HEK293T (cell line): Measurements from ENCODE around the gene ERC2.

Source experiments
- CTCF ChIA-PET: fragments of 350-600 bp; formaldehyde crosslinking; extraction: SDS; loops from one replicate; lab custom pipeline; 2021; ENCODE audit warnings: antibody characterized with exemption, inconsistent platforms; lab: Yijun Ruan, JAX
- POLR2A ChIA-PET: fragments of 350-600 bp; formaldehyde crosslinking; extraction: SDS; loops from one replicate; lab custom pipeline; 2020; ENCODE audit warnings: antibody characterized with exemption, inconsistent platforms; lab: Yijun Ruan, JAX
- DNase-seq: peaks from one replicate; pipeline ENCODE4 v3.0.0; 2012; ENCODE audit warnings: mixed read lengths; ENCODE audit errors: extremely low spot score
- ARNT ChIP-seq: fragments of 450-650 bp; IDR thresholded peaks from 2 replicates; pipeline ENCODE4 v1.6.1; 2017; ENCODE audit warnings: mild to moderate bottlenecking
- BHLHE40 ChIP-seq: fragments of 450-650 bp; IDR thresholded peaks from 2 replicates; pipeline ENCODE4 v1.6.1; 2016; ENCODE audit warnings: mild to moderate bottlenecking, moderate library complexity, borderline replicate concordance
- CTBP1 ChIP-seq: fragments of 450-650 bp; IDR thresholded peaks from 2 replicates; pipeline ENCODE4 v1.6.1; 2016; ENCODE audit warnings: borderline replicate concordance
- ELF4 ChIP-seq: fragments of 450-650 bp; IDR thresholded peaks from 2 replicates; pipeline ENCODE4 v1.6.1; 2017; ENCODE audit warnings: antibody characterized with exemption
- FOXA1 ChIP-seq: fragments of 450-650 bp; IDR thresholded peaks from 2 replicates; pipeline ENCODE4 v1.6.1; 2016; ENCODE audit warnings: mild to moderate bottlenecking
- FOXK2 ChIP-seq: fragments of 450-650 bp; IDR thresholded peaks from 2 replicates; pipeline ENCODE4 v1.6.1; 2016; ENCODE audit warnings: mild to moderate bottlenecking
- FOXM1 ChIP-seq: fragments of 450-650 bp; IDR thresholded peaks from 2 replicates; pipeline ENCODE4 v1.6.1; 2017; ENCODE audit warnings: mild to moderate bottlenecking, borderline replicate concordance
- HDGF ChIP-seq: fragments of 450-650 bp; IDR thresholded peaks from 2 replicates; pipeline ENCODE4 v1.6.1; 2017; ENCODE audit warnings: antibody characterized with exemption, borderline replicate concordance
- L3MBTL2 ChIP-seq: fragments of 450-650 bp; conservative IDR thresholded peaks from 2 replicates; pipeline ENCODE4 v1.6.1; 2016; ENCODE audit warnings: mild to moderate bottlenecking
- LEF1 ChIP-seq: fragments of 450-650 bp; IDR thresholded peaks from 2 replicates; pipeline ENCODE4 v1.6.1; 2017; ENCODE audit warnings: mild to moderate bottlenecking, borderline replicate concordance
- NFRKB ChIP-seq: fragments of 450-650 bp; IDR thresholded peaks from 2 replicates; pipeline ENCODE4 v1.6.1; 2016; ENCODE audit warnings: mild to moderate bottlenecking, moderate library complexity
- PKNOX1 ChIP-seq: fragments of 450-650 bp; IDR thresholded peaks from 2 replicates; pipeline ENCODE4 v1.6.1; 2016
- SP1 ChIP-seq: fragments of 450-650 bp; IDR thresholded peaks from 2 replicates; pipeline ENCODE4 v1.6.1; 2017
- SUZ12 ChIP-seq: fragments of 450-650 bp; IDR thresholded peaks from 2 replicates; pipeline ENCODE4 v1.6.1; 2016; ENCODE audit warnings: mild to moderate bottlenecking
- TARDBP ChIP-seq: fragments of 450-650 bp; IDR thresholded peaks from 2 replicates; pipeline ENCODE4 v1.6.1; 2016
- ZNF384 ChIP-seq: fragments of 450-650 bp; IDR thresholded peaks from 2 replicates; pipeline ENCODE4 v1.6.1; 2016

ERC2 gene

GRCh38 chr3:55826731-55827496 is 641.4 kb downstream of the ERC2 start:
- ChIA-PET CTCF (no interaction called here), POLR2A (no interaction called here)
- DNase-seq: no peak
- TF ChIP-seq ZNF384: no peak
- TF ChIP-seq SUZ12: no peak
- no peak for TF ChIP-seq NFRKB
- TF ChIP-seq TARDBP: no peak
- no peak for TF ChIP-seq LEF1
- no peak for TF ChIP-seq SP1
- TF ChIP-seq CTBP1: no peak
- TF ChIP-seq FOXM1: no peak
- no peak for TF ChIP-seq ELF4
- TF ChIP-seq L3MBTL2: no peak

GRCh38 chr3:55826097-55826496 is 642.2 kb downstream of the ERC2 start:
- ChIA-PET POLR2A (no interaction called here), CTCF (no interaction called here)
- no peak for TF ChIP-seq L3MBTL2
- no peak for TF ChIP-seq SUZ12
- TF ChIP-seq LEF1: no peak
- no peak for TF ChIP-seq TARDBP
- no peak for TF ChIP-seq FOXK2
- TF ChIP-seq SP1: no peak
- no peak for TF ChIP-seq ELF4
- TF ChIP-seq ARNT: no peak
- TF ChIP-seq HDGF: no peak
- TF ChIP-seq PKNOX1: no peak
- no peak for TF ChIP-seq ZNF384
- no peak for TF ChIP-seq FOXM1
- no peak for TF ChIP-seq NFRKB
- TF ChIP-seq CTBP1: no peak
- no peak for TF ChIP-seq BHLHE40
- TF ChIP-seq FOXA1: no peak
- DNase-seq: no peak

- TF ChIP-seq NFRKB: no peak
- TF ChIP-seq BHLHE40: no peak
- TF ChIP-seq L3MBTL2: no peak
- no peak for TF ChIP-seq SUZ12
- TF ChIP-seq ELF4: no peak
- TF ChIP-seq CTBP1: no peak
- TF ChIP-seq PKNOX1: no peak
- no peak for TF ChIP-seq HDGF
- no peak for TF ChIP-seq FOXK2
- TF ChIP-seq FOXA1: no peak
- no peak for TF ChIP-seq FOXM1
- DNase-seq: no peak
- ChIA-PET CTCF (no interaction called here), POLR2A (no interaction called here)
Measured at GRCh38 chr3:55824406-55824805, 643.9 kb downstream of the ERC2 start.

GRCh38 chr3:55823829-55824228 is 644.4 kb downstream of the ERC2 start:
- ChIA-PET POLR2A (no interaction called here), CTCF (no interaction called here)

GRCh38 chr3:55823001-55823400 is 645.3 kb downstream of the ERC2 start:
- ChIA-PET CTCF (no interaction called here), POLR2A (no interaction called here)
- no peak for DNase-seq
- TF ChIP-seq ELF4 (no peak), HDGF (no peak), FOXA1 (no peak), SP1 (no peak), ZNF384 (no peak), SUZ12 (no peak), CTBP1 (no peak), ARNT (no peak), LEF1 (no peak), TARDBP (no peak)

More at GRCh38 chr3:55823829-55824228, 644.4 kb downstream of the ERC2 start:
- DNase-seq: no peak
- TF ChIP-seq HDGF (no peak), ZNF384 (no peak), FOXM1 (no peak), TARDBP (no peak), L3MBTL2 (no peak), PKNOX1 (no peak), ARNT (no peak)

GRCh38 chr3:55819005-55819404 is 649.3 kb downstream of the ERC2 start:
- TF ChIP-seq ARNT (no peak), ELF4 (no peak), BHLHE40 (no peak), CTBP1 (no peak), SP1 (no peak), FOXM1 (no peak)
- ChIA-PET CTCF (no interaction called here), POLR2A (no interaction called here)
- DNase-seq: no peak
